ENCODE results near the gene COL1A1. TPM values are rescaled to one million over a fixed set of nuclear protein-coding genes. Genes with fewer than 3 reads are reported as not detected.
A peak's percentile ranks its signal among the peaks of the same experiment; 100 is the strongest.

The COL1A1 gene
- total and polyA plus RNA-seq, 2 of the 13 experiments (the other 11 are each of a cell fraction or from before 2014, with no cell fraction given): 0.05 TPM; not detected in 1

- TF ChIP-seq GLMP (CRISPR knock-in tag; IDR thresholded peaks at IDR 0.05; ENCODE audit: borderline replicate concordance) (no peak), POLR2AphosphoS5 (IDR thresholded peaks at IDR 0.05; ENCODE audit: low read depth, low read length) (peak; percentile 40; the same call in 1 of the 2 replicates), HNF1A (IDR thresholded peaks at IDR 0.05; ENCODE audit: low read depth) (peak; percentile 31; the same call in 1 of the 2 replicates), HNF1A (CRISPR knock-in tag; IDR thresholded peaks at IDR 0.05; ENCODE audit: borderline replicate concordance) (peak; percentile 39; the same call in 1 of the 2 replicates), MAFG (CRISPR knock-in tag; IDR thresholded peaks at IDR 0.05) (no peak), ZNF547 (CRISPR knock-in tag; IDR thresholded peaks at IDR 0.05) (no peak), ZNF740 (CRISPR knock-in tag; IDR thresholded peaks at IDR 0.05) (peak; percentile 98), POGZ (CRISPR knock-in tag; IDR thresholded peaks at IDR 0.05) (peak; percentile 61; the same call in 1 of the 2 replicates), MXI1 (IDR thresholded peaks at IDR 0.05; ENCODE audit: borderline replicate concordance, low read depth, low read length) (peak; percentile 39; the same call in 1 of the 3 replicates), ELK4 (CRISPR knock-in tag; IDR thresholded peaks at IDR 0.05; ENCODE audit: borderline replicate concordance) (no peak), THAP9 (CRISPR knock-in tag; IDR thresholded peaks at IDR 0.05; ENCODE audit: borderline replicate concordance) (0 out of 2 replicates have a peak, but pooled peaks have one; percentile 45), PHB2 (IDR thresholded peaks at IDR 0.05; ENCODE audit: partially characterized antibody) (no peak), ZNF235 (CRISPR knock-in tag; IDR thresholded peaks at IDR 0.05; ENCODE audit: borderline replicate concordance) (no peak), UBTF (CRISPR knock-in tag; IDR thresholded peaks at IDR 0.05) (peak; percentile 59), KMT2B (CRISPR knock-in tag; IDR thresholded peaks at IDR 0.05) (peak; percentile 65; the same call in 1 of the 2 replicates), TBX2 (CRISPR knock-in tag; IDR thresholded peaks at IDR 0.05; ENCODE audit: borderline replicate concordance) (peak; percentile 71)
Measured at GRCh38 chr17:50151937-50152547, 49.4 kb downstream of the COL1A1 start (continued).
